ENCODE measurements around the gene RGSL1.

DNA sequence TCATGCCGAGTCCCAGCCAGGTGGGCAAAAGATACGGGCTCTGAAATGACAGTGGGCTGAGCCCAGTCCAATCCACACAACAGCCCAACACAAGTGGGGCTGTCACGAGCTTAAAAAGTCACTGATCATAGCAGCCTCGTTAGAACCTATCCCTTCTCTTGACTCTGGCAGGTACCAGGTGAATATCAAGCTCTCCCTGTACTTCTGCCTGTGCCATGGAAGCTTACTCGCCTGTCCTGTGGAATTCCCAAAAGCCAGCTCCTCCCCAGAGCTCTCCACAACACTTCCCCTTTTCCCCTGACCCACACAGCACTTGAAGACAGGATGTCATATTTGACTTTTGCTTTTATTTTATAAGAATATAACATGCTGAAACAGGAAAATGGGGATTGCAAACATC is 148.3 kb downstream of the RGSL1 start:
- TF ChIP-seq, protein P1, sequence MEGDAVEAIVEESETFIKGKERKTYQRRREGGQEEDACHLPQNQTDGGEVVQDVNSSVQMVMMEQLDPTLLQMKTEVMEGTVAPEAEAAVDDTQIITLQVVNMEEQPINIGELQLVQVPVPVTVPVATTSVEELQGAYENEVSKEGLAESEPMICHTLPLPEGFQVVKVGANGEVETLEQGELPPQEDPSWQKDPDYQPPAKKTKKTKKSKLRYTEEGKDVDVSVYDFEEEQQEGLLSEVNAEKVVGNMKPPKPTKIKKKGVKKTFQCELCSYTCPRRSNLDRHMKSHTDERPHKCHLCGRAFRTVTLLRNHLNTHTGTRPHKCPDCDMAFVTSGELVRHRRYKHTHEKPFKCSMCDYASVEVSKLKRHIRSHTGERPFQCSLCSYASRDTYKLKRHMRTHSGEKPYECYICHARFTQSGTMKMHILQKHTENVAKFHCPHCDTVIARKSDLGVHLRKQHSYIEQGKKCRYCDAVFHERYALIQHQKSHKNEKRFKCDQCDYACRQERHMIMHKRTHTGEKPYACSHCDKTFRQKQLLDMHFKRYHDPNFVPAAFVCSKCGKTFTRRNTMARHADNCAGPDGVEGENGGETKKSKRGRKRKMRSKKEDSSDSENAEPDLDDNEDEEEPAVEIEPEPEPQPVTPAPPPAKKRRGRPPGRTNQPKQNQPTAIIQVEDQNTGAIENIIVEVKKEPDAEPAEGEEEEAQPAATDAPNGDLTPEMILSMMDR (IDR thresholded peaks at IDR 0.05) = no peak
- TF ChIP-seq POLR2AphosphoS5 (IDR thresholded peaks at IDR 0.05; ENCODE audit: low read depth, low read length) = no peak
- TF ChIP-seq SIN3A (IDR thresholded peaks at IDR 0.05; ENCODE audit: borderline replicate concordance, insufficient read depth, low read depth, low read length) = no peak

All from Panc1 (cell line).